GM23338 (cell line): ENCODE measurements around the gene NR1H3. TPM values are rescaled to one million over a fixed set of nuclear protein-coding genes. Genes with fewer than 3 reads are reported as not detected.

ENCODE experiments used
- ATAC-seq: fragments of 200-7000 bp; cut with Tn5 transposase; 3 replicates; pipeline ENCODE4 v1.9.1; 2020
- DNase-seq: peaks from one replicate; pipeline ENCODE4 v3.0.0-alpha.2; 2015; ENCODE audit warnings: low spot score
- H2AFZ ChIP-seq: fragments of 200-600 bp; sonication (generic); 2 replicates; pipeline ENCODE4 v1.8.0; 2016; ENCODE audit warnings: antibody characterized with exemption, mild to moderate bottlenecking, moderate library complexity
- H3F3A ChIP-seq: fragments of 200-600 bp; sonication (generic); replicated peaks from 2 replicates; pipeline ENCODE4 v1.8.0; 2017; ENCODE audit warnings: antibody characterized with exemption, mixed run types, low read depth
- H3K27ac ChIP-seq: fragments of 200-600 bp; sonication (generic); 2 replicates; pipeline ENCODE4 v1.6.1; 2016; ENCODE audit warnings: low read depth
- H3K27me3 ChIP-seq: fragments of 200-600 bp; sonication (generic); 2 replicates; pipeline ENCODE4 v1.8.0; 2016; ENCODE audit warnings: mild to moderate bottlenecking, mixed run types, moderate library complexity; ENCODE audit not compliant: insufficient read depth
- H3K36me3 ChIP-seq: fragments of 200-600 bp; sonication (generic); 2 replicates; pipeline ENCODE4 v1.8.0; 2016; ENCODE audit warnings: mild to moderate bottlenecking; ENCODE audit not compliant: insufficient read depth
- H3K4me1 ChIP-seq: fragments of 200-600 bp; sonication (generic); 2 replicates; pipeline ENCODE4 v1.8.0; 2016; ENCODE audit warnings: mild to moderate bottlenecking, moderate library complexity; ENCODE audit not compliant: insufficient read depth
- H3K4me2 ChIP-seq: fragments of 200-600 bp; sonication (generic); 2 replicates; pipeline ENCODE4 v1.7.1; 2017; ENCODE audit warnings: mixed run types
- H3K4me3 ChIP-seq: fragments of 200-600 bp; sonication (generic); 2 replicates; pipeline ENCODE4 v1.6.1; 2016; ENCODE audit warnings: mixed run types
- H3K79me2 ChIP-seq: fragments of 200-600 bp; sonication (generic); replicated peaks from 2 replicates; pipeline ENCODE4 v1.8.0; 2017; ENCODE audit warnings: mild to moderate bottlenecking; ENCODE audit not compliant: insufficient read depth
- H3K9me2 ChIP-seq: fragments of 200-600 bp; sonication (generic); 2 replicates; pipeline ENCODE4 v1.8.0; 2017; ENCODE audit not compliant: insufficient read depth
- H4K20me1 ChIP-seq: fragments of 200-600 bp; sonication (generic); replicated peaks from 2 replicates; pipeline ENCODE4 v1.8.0; 2017; ENCODE audit warnings: mild to moderate bottlenecking; ENCODE audit not compliant: insufficient read depth
- H3K27ac Mint-ChIP-seq: 2 replicates; pipeline ENCODE4 v1.8.0; 2020; ENCODE audit warnings: inconsistent platforms, mild to moderate bottlenecking, moderate library complexity, mixed read lengths
- H3K27me3 Mint-ChIP-seq: 3 replicates; pipeline ENCODE4 v1.8.0; 2022; ENCODE audit warnings: low read depth, mild to moderate bottlenecking, moderate library complexity, mixed read lengths, inconsistent platforms; ENCODE audit not compliant: insufficient read depth, poor library complexity
- H3K36me3 Mint-ChIP-seq: 3 replicates; pipeline ENCODE4 v1.8.0; 2021; ENCODE audit warnings: low read depth, mild to moderate bottlenecking, inconsistent platforms, moderate library complexity, mixed read lengths
- H3K4me1 Mint-ChIP-seq: 3 replicates; pipeline ENCODE4 v1.8.0; 2020; ENCODE audit warnings: mild to moderate bottlenecking, inconsistent platforms, mixed read lengths
- H3K4me3 Mint-ChIP-seq: 3 replicates; pipeline ENCODE4 v1.8.0; 2021; ENCODE audit warnings: moderate library complexity, mild to moderate bottlenecking, inconsistent platforms, mixed read lengths
- H3K9me3 Mint-ChIP-seq: 3 replicates; pipeline ENCODE4 v1.8.0; 2020; ENCODE audit warnings: moderate library complexity, mild to moderate bottlenecking, inconsistent platforms, mixed read lengths
- CREB1 ChIP-seq: fragments of 250-450 bp; sonication (Bioruptor Pico); IDR thresholded peaks from 2 replicates; pipeline ENCODE4 v1.5.0; 2020; ENCODE audit warnings: low read depth, mild to moderate bottlenecking, moderate library complexity
- CTCF ChIP-seq, 2 experiments: fragments of 200-600 bp in 1 of 2; sonication (generic) in 1 of 2; conservative IDR thresholded peaks; 2 replicates each; pipeline versions ENCODE4 v1.5.1 to v1.6.1; 2016 to 2017; ENCODE audit warnings: antibody characterized with exemption in 2 of 2, low read depth in 2 of 2, mild to moderate bottlenecking in 2 of 2, moderate library complexity in 1 of 2
- ETS1 ChIP-seq: IDR thresholded peaks from 2 replicates; pipeline ENCODE4 v1.6.1; 2016; ENCODE audit warnings: antibody characterized with exemption
- EZH2 ChIP-seq: fragments of 200-600 bp; sonication (generic); IDR thresholded peaks from one replicate; pipeline ENCODE4 v1.8.0; 2017; ENCODE audit warnings: antibody characterized with exemption, mild to moderate bottlenecking, low read depth; ENCODE audit not compliant: unreplicated experiment
- EZH2phosphoT487 ChIP-seq: fragments of 200-600 bp; sonication (generic); IDR thresholded peaks from one replicate; pipeline ENCODE4 v1.8.1; 2018; ENCODE audit warnings: antibody characterized with exemption; ENCODE audit not compliant: unreplicated experiment
- JUNB ChIP-seq: IDR thresholded peaks from one replicate; pipeline ENCODE4 v1.6.1; 2016; ENCODE audit warnings: antibody characterized with exemption; ENCODE audit not compliant: unreplicated experiment
- NANOG ChIP-seq: IDR thresholded peaks from 2 replicates; pipeline ENCODE4 v1.6.1; 2016; ENCODE audit warnings: antibody characterized with exemption, borderline replicate concordance
- POLR2AphosphoS5 ChIP-seq: IDR thresholded peaks from 2 replicates; pipeline ENCODE4 v1.6.1; 2016; ENCODE audit warnings: antibody characterized with exemption, low read depth
- REST ChIP-seq: IDR thresholded peaks from one replicate; pipeline ENCODE4 v1.6.1; 2018; ENCODE audit warnings: antibody characterized with exemption; ENCODE audit not compliant: unreplicated experiment
- STAT1 ChIP-seq: IDR thresholded peaks from one replicate; pipeline ENCODE4 v1.6.1; 2016; ENCODE audit warnings: antibody characterized with exemption; ENCODE audit not compliant: unreplicated experiment
- ZNF114 ChIP-seq: fragments of 250-450 bp; sonication (Bioruptor Pico); IDR thresholded peaks from 2 replicates; pipeline ENCODE4 v1.5.0; 2020; ENCODE audit warnings: mild to moderate bottlenecking, moderate library complexity
- ZNF331 ChIP-seq: fragments of 250-450 bp; sonication (Bioruptor Pico); IDR thresholded peaks from 2 replicates; pipeline ENCODE4 v1.5.0; 2020; ENCODE audit warnings: low read depth, mild to moderate bottlenecking, moderate library complexity
- ZNF462 ChIP-seq: fragments of 250-450 bp; sonication (Bioruptor Pico); IDR thresholded peaks from 2 replicates; pipeline ENCODE4 v1.5.0; 2020; ENCODE audit warnings: mild to moderate bottlenecking, moderate library complexity
- polyA plus RNA-seq: library from polyadenylated mRNA; unstranded; fragments of >200 nt; fragmentation: Nextera tagmentation; extraction: Ambion mirVana; gene quantifications from 2 replicates; pipeline ENCODE4 v1.2.1, GENCODE V29; 2016
- total RNA-seq: library from RNA; depleted of rRNA; stranded (reverse); fragments of >200 nt; shearing (Covaris generic); gene quantifications from 2 replicates; pipeline ENCODE4 v1.2.3, GENCODE V29; 2014

The NR1H3 gene
- total and polyA plus RNA-seq, 2 experiments from 2014 or later: 16.5 to 23.7 TPM

GRCh38 chr11:47253660-47254059 is 4.1 kb upstream of the NR1H3 start:
- peaks cover 24% of the 10 kb centered on the region for H3K4me1 ChIP-seq
- Mint-ChIP-seq H3K4me1 (peaks cover 30% of the 10 kb centered on the region), H3K9me3 (no peaks in the 10 kb centered on the region), H3K36me3 (no peaks in the 10 kb centered on the region), H3K4me3 (no peak overlapping the region), H3K27me3 (peaks cover 2% of the 10 kb centered on the region), H3K27ac (no peak overlapping the region)
- no peak overlapping the region for H3K4me2 ChIP-seq
- H3K36me3 ChIP-seq: no peaks in the 10 kb centered on the region
- H4K20me1 ChIP-seq: no peaks in the 10 kb centered on the region
- no peaks in the 10 kb centered on the region for H3K27me3 ChIP-seq
- H3K4me3 ChIP-seq: no peak overlapping the region
- peaks cover 7% of the 10 kb centered on the region for H3F3A ChIP-seq
- ATAC-seq (no peak), DNase-seq (no peak)
- peaks cover 16% of the 10 kb centered on the region for H3K79me2 ChIP-seq
- TF ChIP-seq NANOG (no peak), EZH2 (no peak), ZNF114 (CRISPR knock-in tag) (no peak), POLR2AphosphoS5 (no peak), ZNF331 (CRISPR knock-in tag) (no peak), CTCF (conservative IDR thresholded peaks at IDR 0.05; ENCODE audit: low read depth in 2 of 2) (no peak), CREB1 (CRISPR knock-in tag) (no peak), ZNF462 (CRISPR knock-in tag) (no peak), REST (no peak), EZH2phosphoT487 (no peak), JUNB (no peak), ETS1 (no peak), STAT1 (no peak)
- no peak overlapping the region for H3K27ac ChIP-seq
- H2AFZ ChIP-seq: no peak overlapping the region
- H3K9me2 ChIP-seq: no peaks in the 10 kb centered on the region
